Caco-2 (cell line): Measurements from ENCODE around the gene GAREM1. TPM values are rescaled to one million over a fixed set of nuclear protein-coding genes. Genes with fewer than 3 reads are reported as not detected.
"Not testable (repeated sequence)": the region's sequence is repeated elsewhere in the genome, so short reads cannot be mapped to it uniquely, and the experiment has no call there.

Experiments
- BruUV-seq: library from RNA; stranded (reverse); fragments of 400-500 nt; replicated peaks from 2 replicates; lab custom pipeline; 2021; lab: Mats Ljungman, UMichigan
- CTCF ChIA-PET: fragments of 300-600 bp; sonication (Branson Sonifier 250); formaldehyde crosslinking; loops from one replicate; lab custom pipeline; 2022; ENCODE audit warnings: antibody characterized with exemption; lab: Charles Lee
- POLR2A ChIA-PET: fragments of 300-600 bp; sonication (Branson Sonifier 250); formaldehyde crosslinking; loops from one replicate; lab custom pipeline; 2022; ENCODE audit warnings: antibody characterized with exemption; lab: Charles Lee
- DNase-seq, 2 experiments: peaks; one replicate each; pipeline versions ENCODE4 v3.0.0 to v3.0.0-alpha.2; 2020 to 2022
- H3K27me3 ChIP-seq: replicated peaks from 2 replicates; pipeline ENCODE4 v1.6.0; 2011; ENCODE audit warnings: low read length; ENCODE audit not compliant: control insufficient read depth, insufficient read depth
- H3K36me3 ChIP-seq: 2 replicates; pipeline ENCODE4 v1.5.1; 2011; ENCODE audit warnings: low read length; ENCODE audit not compliant: control insufficient read depth, insufficient read depth
- H3K4me1 ChIP-seq: fragments of 250-450 bp; sonication (Bioruptor Pico); 2 replicates; pipeline ENCODE4 v1.5.1; 2020; ENCODE audit warnings: mild to moderate bottlenecking
- H3K4me3 ChIP-seq: 2 replicates; pipeline ENCODE4 v1.5.1; 2011; ENCODE audit warnings: low read depth, mild to moderate bottlenecking, control low read depth, low read length
- H3K9me3 ChIP-seq: fragments of 250-450 bp; sonication (Bioruptor Pico); 2 replicates; pipeline ENCODE4 v1.5.1; 2020; ENCODE audit warnings: mild to moderate bottlenecking, moderate library complexity
- H3K27ac Mint-ChIP-seq: one replicate; pipeline ENCODE4 v1.8.0; 2022; ENCODE audit warnings: mixed read lengths; ENCODE audit not compliant: unreplicated experiment
- H3K27me3 Mint-ChIP-seq: one replicate; pipeline ENCODE4 v1.8.0; 2022; ENCODE audit warnings: mixed read lengths; ENCODE audit not compliant: insufficient read depth, unreplicated experiment
- H3K36me3 Mint-ChIP-seq: one replicate; pipeline ENCODE4 v1.8.0; 2022; ENCODE audit warnings: mild to moderate bottlenecking, mixed read lengths; ENCODE audit not compliant: insufficient read depth, unreplicated experiment
- H3K4me1 Mint-ChIP-seq: one replicate; pipeline ENCODE4 v1.8.0; 2022; ENCODE audit warnings: low read depth, mixed read lengths; ENCODE audit not compliant: unreplicated experiment
- H3K4me3 Mint-ChIP-seq: one replicate; pipeline ENCODE4 v1.8.0; 2022; ENCODE audit warnings: mild to moderate bottlenecking, moderate library complexity, mixed read lengths; ENCODE audit not compliant: unreplicated experiment
- H3K9me3 Mint-ChIP-seq: one replicate; pipeline ENCODE4 v1.8.0; 2022; ENCODE audit warnings: mixed read lengths; ENCODE audit not compliant: unreplicated experiment
- CTCF ChIP-seq, 2 experiments: fragments of 200-600 bp in 1 of 2; IDR thresholded peaks; 1 replicate in 1 of 2; 2 replicates in 1 of 2; pipeline versions ENCODE4 v1.5.1 to v1.8.0; 2011 to 2022; ENCODE audit warnings: antibody characterized with exemption in 1 of 2, control low read depth in 1 of 2, inconsistent platforms in 1 of 2, low read depth in 1 of 2, low read length in 1 of 2, mild to moderate bottlenecking in 1 of 2, moderate library complexity in 1 of 2; ENCODE audit not compliant: insufficient read depth in 1 of 2, severe bottlenecking in 1 of 2, unreplicated experiment in 1 of 2
- intact Hi-C: fragments of 100-400 bp; cut with micrococcal nuclease; formaldehyde crosslinking; loops from one replicate; pipeline ENCODE4 v1.10.0; 2022; ENCODE audit not compliant: unreplicated experiment
- total RNA-seq: library from RNA; stranded (reverse); gene quantifications from 2 replicates; pipeline ENCODE4 v1.2.3, GENCODE V29; 2022

Gene GAREM1
- total RNA-seq, 1 experiment from 2014 or later = 0.50 TPM

GRCh38 chr18:32296851-32297250 lies 173.8 kb downstream of the GAREM1 start:
- Histone ChIP-seq H3K4me3 (no peak overlapping the region), H3K9me3 (no peaks in the 10 kb centered on the region), H3K36me3 (no peaks in the 10 kb centered on the region), H3K27me3 (no peaks in the 10 kb centered on the region), H3K4me1 (no peaks in the 10 kb centered on the region)
- ChIA-PET CTCF (no interaction called here), POLR2A (no interaction called here)
- no TSS peak for BruUV-seq
- DNase-seq = no peak
- Mint-ChIP-seq H3K36me3 (no peaks in the 10 kb centered on the region), H3K9me3 (no peaks in the 10 kb centered on the region), H3K27ac (no peak overlapping the region), H3K27me3 (no peaks in the 10 kb centered on the region), H3K4me3 (no peak overlapping the region), H3K4me1 (no peaks in the 10 kb centered on the region)
- intact Hi-C loops = no loop called here
- TF ChIP-seq CTCF (IDR thresholded peaks at IDR 0.05; ENCODE audit: insufficient read depth in 1 of 2, low read depth in 1 of 2, low read length in 1 of 2, severe bottlenecking in 1 of 2, unreplicated experiment in 1 of 2) = no peak

GRCh38 chr18:32295604-32296003 lies 175.1 kb downstream of the GAREM1 start:
- no peak overlapping the region for H3K4me3 ChIP-seq
- H3K9me3 ChIP-seq = no peaks in the 10 kb centered on the region
- TF ChIP-seq CTCF (IDR thresholded peaks at IDR 0.05; ENCODE audit: insufficient read depth in 1 of 2, low read depth in 1 of 2, low read length in 1 of 2, severe bottlenecking in 1 of 2, unreplicated experiment in 1 of 2) = no peak
- Mint-ChIP-seq H3K4me1 (no peaks in the 10 kb centered on the region), H3K36me3 (no peaks in the 10 kb centered on the region), H3K27me3 (no peaks in the 10 kb centered on the region), H3K4me3 (no peak overlapping the region), H3K9me3 (no peaks in the 10 kb centered on the region), H3K27ac (no peak overlapping the region)
- CTCF ChIA-PET = no interaction called here
- intact Hi-C loops = no loop called here
- H3K36me3 ChIP-seq = no peaks in the 10 kb centered on the region
- no TSS peak for BruUV-seq
- DNase-seq = no peak
- POLR2A ChIA-PET = no interaction called here
- H3K27me3 ChIP-seq = no peaks in the 10 kb centered on the region
- no peaks in the 10 kb centered on the region for H3K4me1 ChIP-seq

- H3K4me3 Mint-ChIP-seq = no peak overlapping the region
- no peak for DNase-seq
- Histone ChIP-seq H3K27me3 (no peaks in the 10 kb centered on the region), H3K36me3 (no peaks in the 10 kb centered on the region), H3K4me1 (no peaks in the 10 kb centered on the region), H3K9me3 (no peaks in the 10 kb centered on the region), H3K4me3 (no peak overlapping the region)
- CTCF ChIA-PET = no interaction called here
- no peak overlapping the region for H3K27ac Mint-ChIP-seq
- POLR2A ChIA-PET = no interaction called here
- H3K27me3 Mint-ChIP-seq = no peaks in the 10 kb centered on the region
- H3K4me1 Mint-ChIP-seq = no peaks in the 10 kb centered on the region
- TF ChIP-seq CTCF (IDR thresholded peaks at IDR 0.05; ENCODE audit: insufficient read depth in 1 of 2, low read depth in 1 of 2, low read length in 1 of 2, severe bottlenecking in 1 of 2, unreplicated experiment in 1 of 2) = no peak
- intact Hi-C loops = no loop called here
- H3K36me3 Mint-ChIP-seq = no peaks in the 10 kb centered on the region
- no peaks in the 10 kb centered on the region for H3K9me3 Mint-ChIP-seq
- BruUV-seq = no TSS peak
Observed at GRCh38 chr18:32293107-32293506, 177.6 kb downstream of the GAREM1 start.

- H3K4me1 Mint-ChIP-seq, H3K27me3 Mint-ChIP-seq, H3K36me3 Mint-ChIP-seq, H3K36me3 ChIP-seq, POLR2A ChIA-PET, CTCF ChIA-PET, H3K27me3 ChIP-seq, H3K4me1 ChIP-seq, BruUV-seq, H3K9me3 Mint-ChIP-seq, H3K4me3 ChIP-seq, DNase-seq, intact Hi-C loops, H3K4me3 Mint-ChIP-seq, H3K27ac Mint-ChIP-seq, H3K9me3 ChIP-seq: not testable (repeated sequence)
Observed at GRCh38 chr18:32291623-32292022, 179.1 kb downstream of the GAREM1 start.
